Activated CD8-positive, alpha-beta memory T cell treated with anti-CD3 and anti-CD28 coated beads for 48 hours (primary cell): ENCODE data around the gene LRPPRC.

Experiments
- DNase-seq, 3 experiments: peaks; one replicate each; pipeline ENCODE4 v3.0.0-alpha.2; 2020; ENCODE audit warnings: low read depth in 2 of 3, low spot score in 2 of 3

The LRPPRC gene

GRCh38 chr2:43980902-43981301, 14.9 kb downstream of the LRPPRC start:
- DNase-seq: no peak

- DNase-seq: no peak
Measured at GRCh38 chr2:43977677-43978375, 18.0 kb downstream of the LRPPRC start.

GRCh38 chr2:43960921-43961320, 34.9 kb downstream of the LRPPRC start:
- no peak for DNase-seq

- no peak for DNase-seq
Measured at GRCh38 chr2:43958397-43959275, 37.2 kb downstream of the LRPPRC start.

GRCh38 chr2:43950383-43951008, 45.3 kb downstream of the LRPPRC start:
- DNase-seq: no peak

- DNase-seq: no peak
Measured at GRCh38 chr2:43948370-43948769, 47.4 kb downstream of the LRPPRC start.

- DNase-seq: no peak
Measured at GRCh38 chr2:43946685-43947084, 49.1 kb downstream of the LRPPRC start.

GRCh38 chr2:43945439-43945838, 50.4 kb downstream of the LRPPRC start:
- DNase-seq: no peak

GRCh38 chr2:43944915-43945314, 50.9 kb downstream of the LRPPRC start:
- DNase-seq: no peak

GRCh38 chr2:43943809-43944452, 51.9 kb downstream of the LRPPRC start:
- no peak for DNase-seq

GRCh38 chr2:43943323-43943722, 52.5 kb downstream of the LRPPRC start:
- no peak for DNase-seq

GRCh38 chr2:43942881-43943280, 52.9 kb downstream of the LRPPRC start:
- DNase-seq: no peak

GRCh38 chr2:43941966-43942365, 53.8 kb downstream of the LRPPRC start:
- no peak for DNase-seq

GRCh38 chr2:43941359-43941758, 54.4 kb downstream of the LRPPRC start:
- no peak for DNase-seq

GRCh38 chr2:43939695-43940256, 56.0 kb downstream of the LRPPRC start:
- DNase-seq: no peak

GRCh38 chr2:43937269-43937820, 58.4 kb downstream of the LRPPRC start:
- no peak for DNase-seq

GRCh38 chr2:43934567-43934966, 61.2 kb downstream of the LRPPRC start:
- DNase-seq: no peak

GRCh38 chr2:43931293-43931692, 64.5 kb downstream of the LRPPRC start:
- DNase-seq: no peak

- DNase-seq: no peak
Measured at GRCh38 chr2:43927442-43927841, 68.3 kb downstream of the LRPPRC start.

- no peak for DNase-seq
Measured at GRCh38 chr2:43925431-43925830, 70.4 kb downstream of the LRPPRC start.

GRCh38 chr2:43924463-43924862, 71.3 kb downstream of the LRPPRC start:
- no peak for DNase-seq
